Measurements from ENCODE around the gene WNT5A.
"Not testable (repeated sequence)": the region's sequence is repeated elsewhere in the genome, so short reads cannot be mapped to it uniquely, and the experiment has no call there.

- not testable (repeated sequence) for TF ChIP-seq POLR2A, CTCF (IDR thresholded peaks at IDR 0.05)
These were observed 18.0 kb upstream of the WNT5A start for GRCh38 chr3:55505102-55505501.

Data from lower leg skin (tissue), 3 donors.